ENCODE measurements around the gene ZSCAN10. TPM values are rescaled to one million over a fixed set of nuclear protein-coding genes. Genes with fewer than 3 reads are reported as not detected.
"Not testable (repeated sequence)": the region's sequence is repeated elsewhere in the genome, so short reads cannot be mapped to it uniquely, and the experiment has no call there.

ZSCAN10 gene
- polyA plus RNA-seq, 1 experiment, result not detected

DNA sequence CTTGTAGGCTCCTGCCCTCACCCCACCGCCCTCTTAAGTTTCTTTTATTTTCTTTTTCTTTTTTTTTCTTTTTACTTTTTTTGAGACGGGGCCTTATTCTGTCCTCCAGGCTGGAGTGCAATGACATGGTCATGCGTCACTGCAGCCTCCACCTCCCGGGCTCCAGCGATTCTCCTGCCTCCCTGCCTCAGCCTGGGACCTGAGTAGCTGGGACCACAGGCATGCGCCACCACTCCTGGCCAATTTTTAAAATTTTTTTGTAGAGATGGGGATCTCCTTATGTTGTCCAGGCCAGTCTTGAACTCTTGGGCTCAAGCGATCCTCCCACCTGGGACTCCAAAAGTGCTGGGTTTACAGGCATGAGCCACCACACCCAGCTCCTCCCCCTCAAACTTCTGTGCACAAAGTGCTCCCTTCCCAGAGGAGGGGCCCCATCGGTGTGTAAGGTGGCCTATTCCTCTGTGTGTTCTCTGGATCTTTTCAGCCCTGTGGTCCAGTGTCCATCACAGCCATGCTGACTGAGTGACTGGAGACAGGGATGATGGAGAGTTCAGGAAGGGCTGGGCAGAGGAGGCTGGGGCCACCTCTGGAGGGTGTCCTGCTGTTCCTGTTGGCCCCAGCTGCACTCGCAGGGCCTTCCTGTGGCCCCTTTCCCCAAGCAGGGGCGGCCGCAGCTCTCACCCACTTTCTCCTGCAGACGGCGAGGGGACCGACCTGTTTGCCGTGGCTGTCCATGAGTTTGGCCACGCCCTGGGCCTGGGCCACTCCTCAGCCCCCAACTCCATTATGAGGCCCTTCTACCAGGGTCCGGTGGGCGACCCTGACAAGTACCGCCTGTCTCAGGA, 42.5 kb downstream of the ZSCAN10 start:
- Histone ChIP-seq H3K27me3 (ENCODE audit: control insufficient read depth, insufficient read depth, low read length) (no peaks in the 10 kb centered on the region; the same call in 1 of the 2 replicates), H3K36me3 (ENCODE audit: control insufficient read depth, insufficient read depth, low read length) (no peaks in the 10 kb centered on the region), H3K4me3 (ENCODE audit: low read depth, low read length) (no peak overlapping the region)
- POLR2A ChIA-PET, result no interaction called here
- no peak for DNase-seq (ENCODE audit: low read depth)
- CTCF ChIA-PET, result interaction anchor here (1.0 to 1.3 kb wide), 2 partner anchors 23 to 25 kb away, joined by 4 to 5 read pairs; no protein-coding TSS in a partner anchor
- TF ChIP-seq, protein P1, sequence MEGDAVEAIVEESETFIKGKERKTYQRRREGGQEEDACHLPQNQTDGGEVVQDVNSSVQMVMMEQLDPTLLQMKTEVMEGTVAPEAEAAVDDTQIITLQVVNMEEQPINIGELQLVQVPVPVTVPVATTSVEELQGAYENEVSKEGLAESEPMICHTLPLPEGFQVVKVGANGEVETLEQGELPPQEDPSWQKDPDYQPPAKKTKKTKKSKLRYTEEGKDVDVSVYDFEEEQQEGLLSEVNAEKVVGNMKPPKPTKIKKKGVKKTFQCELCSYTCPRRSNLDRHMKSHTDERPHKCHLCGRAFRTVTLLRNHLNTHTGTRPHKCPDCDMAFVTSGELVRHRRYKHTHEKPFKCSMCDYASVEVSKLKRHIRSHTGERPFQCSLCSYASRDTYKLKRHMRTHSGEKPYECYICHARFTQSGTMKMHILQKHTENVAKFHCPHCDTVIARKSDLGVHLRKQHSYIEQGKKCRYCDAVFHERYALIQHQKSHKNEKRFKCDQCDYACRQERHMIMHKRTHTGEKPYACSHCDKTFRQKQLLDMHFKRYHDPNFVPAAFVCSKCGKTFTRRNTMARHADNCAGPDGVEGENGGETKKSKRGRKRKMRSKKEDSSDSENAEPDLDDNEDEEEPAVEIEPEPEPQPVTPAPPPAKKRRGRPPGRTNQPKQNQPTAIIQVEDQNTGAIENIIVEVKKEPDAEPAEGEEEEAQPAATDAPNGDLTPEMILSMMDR (IDR thresholded peaks at IDR 0.05; ENCODE audit: insufficient read depth, low read depth, low read length), result no peak

DNA sequence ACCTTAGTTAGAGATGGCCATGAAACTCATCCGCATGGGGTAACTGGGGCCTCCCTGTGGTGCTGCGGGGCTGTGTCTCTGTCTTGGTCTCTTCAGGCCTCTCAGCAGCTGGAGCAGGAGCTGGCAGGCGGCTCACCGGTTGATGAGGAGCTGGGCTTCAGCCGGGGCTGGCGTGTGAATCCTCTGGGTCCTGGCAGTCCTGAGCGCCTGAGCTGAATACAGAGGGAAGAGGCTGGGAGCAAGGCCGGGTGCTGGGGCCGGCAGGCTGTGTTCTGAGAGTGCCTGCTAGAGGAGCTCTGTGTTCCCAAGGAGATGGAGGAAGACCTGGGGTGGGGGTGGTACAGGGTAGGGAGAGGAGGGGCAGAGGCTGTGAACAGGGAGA, 43.4 kb downstream of the ZSCAN10 start:
- H3K27me3 ChIP-seq (ENCODE audit: control insufficient read depth, insufficient read depth, low read length); H3K4me3 ChIP-seq (ENCODE audit: low read depth, low read length); DNase-seq (ENCODE audit: low read depth); POLR2A ChIA-PET; H3K36me3 ChIP-seq (ENCODE audit: control insufficient read depth, insufficient read depth, low read length): not testable (repeated sequence)
- CTCF ChIA-PET, result interaction anchor here (0.6 kb wide), 1 partner anchor 1470 kb away, joined by 3 read pairs; no protein-coding TSS in a partner anchor

DNA sequence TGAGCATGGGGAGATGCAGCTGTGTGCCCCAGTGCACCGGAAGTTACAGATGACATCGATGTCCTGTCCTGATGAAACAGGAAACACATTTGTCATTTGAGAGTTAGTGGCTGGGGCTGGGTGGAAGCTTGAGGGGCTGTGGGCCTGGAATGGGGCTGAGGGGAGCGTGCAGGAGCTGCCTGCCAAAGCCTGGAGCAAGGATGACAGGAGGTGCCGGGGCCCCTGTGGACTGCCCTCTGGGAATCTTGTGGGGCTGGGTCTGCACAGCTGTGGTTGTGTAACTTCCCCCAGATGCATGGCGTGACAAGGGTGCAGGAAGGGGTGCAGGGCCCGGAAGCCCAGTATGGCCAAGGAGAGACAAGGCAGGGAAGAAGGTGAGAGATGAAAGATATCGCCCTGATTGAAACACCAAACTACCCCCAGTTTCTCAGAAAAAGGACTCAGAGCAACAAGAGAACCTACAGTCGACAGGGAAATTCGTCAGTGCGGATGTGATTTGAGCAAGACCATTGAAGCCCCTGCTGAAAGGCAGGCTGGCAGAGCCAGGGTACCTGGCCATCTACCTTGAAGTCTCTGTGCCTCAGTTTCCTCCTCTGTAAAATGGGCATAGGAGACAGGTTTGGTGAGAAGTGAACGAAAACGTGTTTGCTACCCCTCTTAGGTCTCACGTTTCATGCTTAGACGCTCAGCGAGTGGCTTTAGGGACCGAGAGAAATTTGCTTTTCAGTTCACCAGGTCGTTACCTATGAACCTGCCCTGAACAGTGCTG, 43.9 kb downstream of the ZSCAN10 start:
- Histone ChIP-seq H3K27me3 (ENCODE audit: control insufficient read depth, insufficient read depth, low read length) (peaks cover 1% of the 10 kb centered on the region), H3K36me3 (ENCODE audit: control insufficient read depth, insufficient read depth, low read length) (no peaks in the 10 kb centered on the region), H3K4me3 (ENCODE audit: low read depth, low read length) (no peak overlapping the region)
- DNase-seq (ENCODE audit: low read depth), result no peak
- CTCF ChIA-PET, result interaction anchor here (0.6 kb wide), 1 partner anchor 1470 kb away, joined by 3 read pairs; no protein-coding TSS in a partner anchor
- POLR2A ChIA-PET, result no interaction called here
- TF ChIP-seq, protein P1 (IDR thresholded peaks at IDR 0.05; ENCODE audit: insufficient read depth, low read depth, low read length), result no peak

DNA sequence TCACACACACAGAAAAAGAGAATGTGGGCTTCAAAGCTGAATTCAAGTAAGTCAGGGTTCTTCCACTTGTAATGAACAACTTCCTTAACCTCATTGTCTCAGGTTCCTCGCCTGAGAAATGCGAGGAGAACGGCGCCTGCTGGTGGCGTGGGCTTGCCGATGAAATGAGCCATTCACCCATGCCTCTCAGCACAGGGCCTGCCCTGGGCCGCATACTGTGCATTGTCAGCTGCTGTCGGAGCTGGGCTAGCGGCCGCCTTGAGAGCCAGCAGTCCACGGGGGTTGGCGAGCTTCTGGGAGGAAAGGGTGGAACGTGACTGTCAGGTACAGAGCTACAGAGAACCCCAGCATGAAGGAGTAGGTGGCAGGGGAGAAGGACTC, 45.8 kb downstream of the ZSCAN10 start:
- CTCF ChIA-PET; POLR2A ChIA-PET; DNase-seq (ENCODE audit: low read depth); H3K36me3 ChIP-seq (ENCODE audit: control insufficient read depth, insufficient read depth, low read length); H3K4me3 ChIP-seq (ENCODE audit: low read depth, low read length): not testable (repeated sequence)
- H3K27me3 ChIP-seq (ENCODE audit: control insufficient read depth, insufficient read depth, low read length), result peaks cover 13% of the 10 kb centered on the region

DNA sequence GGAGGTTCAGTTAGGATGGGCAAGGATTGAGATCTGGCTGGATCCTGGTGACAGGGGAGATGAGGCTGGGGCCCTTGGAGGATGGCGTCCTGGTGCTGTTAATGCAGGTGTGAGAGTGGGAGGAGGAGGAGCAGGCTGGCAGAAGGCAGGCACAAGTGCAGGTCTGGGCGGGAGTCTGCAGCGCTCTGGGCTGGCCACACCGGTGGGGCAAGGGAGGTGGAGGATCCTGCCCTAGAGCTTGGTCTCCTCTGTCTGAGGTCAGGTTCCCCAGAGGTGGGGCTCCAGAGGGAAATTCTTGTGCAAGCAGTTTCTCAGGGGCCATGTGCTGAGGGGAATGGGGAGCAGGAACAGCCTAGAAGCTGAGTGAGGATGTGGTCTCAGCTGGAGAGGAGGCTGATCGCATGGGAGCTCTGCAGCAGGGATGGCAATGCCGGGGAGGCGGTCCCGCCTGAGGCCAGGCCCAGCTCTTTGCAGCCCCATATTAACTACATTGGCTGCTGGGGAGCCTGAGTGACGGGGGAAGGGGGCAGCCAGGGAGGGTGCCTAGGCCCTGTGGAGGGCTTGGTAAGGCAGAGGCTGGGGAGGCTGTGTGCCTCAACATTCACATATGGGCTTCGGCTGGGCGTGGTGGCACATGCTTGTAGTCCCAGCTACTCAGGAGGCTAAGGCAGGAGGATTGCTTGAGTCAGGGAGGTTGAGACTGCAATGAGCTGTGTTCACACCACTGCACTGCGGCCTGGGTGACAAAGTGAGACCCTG, 46.3 kb downstream of the ZSCAN10 start:
- H3K27me3 ChIP-seq (ENCODE audit: control insufficient read depth, insufficient read depth, low read length), result peaks cover 15% of the 10 kb centered on the region
- DNase-seq (ENCODE audit: low read depth); H3K36me3 ChIP-seq (ENCODE audit: control insufficient read depth, insufficient read depth, low read length); H3K4me3 ChIP-seq (ENCODE audit: low read depth, low read length); POLR2A ChIA-PET; CTCF ChIA-PET: not testable (repeated sequence)

DNA sequence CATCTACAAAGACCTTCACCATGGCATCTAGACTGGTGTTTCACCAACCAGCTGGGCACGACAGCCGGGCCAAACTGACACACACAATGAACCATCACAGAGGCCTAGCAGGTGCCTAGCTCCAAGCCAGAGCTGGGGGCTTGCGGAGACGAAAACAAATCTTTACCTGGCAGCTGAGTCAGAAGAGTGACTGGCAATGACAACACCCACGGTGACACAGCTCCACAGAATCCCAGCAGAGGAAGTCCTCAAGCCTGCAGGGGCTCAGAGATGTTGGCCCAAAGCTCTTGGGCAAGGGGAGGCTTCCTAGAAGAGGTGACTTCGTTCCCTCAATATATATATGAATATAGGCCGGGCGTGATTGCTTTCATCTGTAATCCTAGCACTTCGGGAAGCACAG, 47.6 kb downstream of the ZSCAN10 start:
- H3K27me3 ChIP-seq (ENCODE audit: control insufficient read depth, insufficient read depth, low read length), result peaks cover 20% of the 10 kb centered on the region
- ChIA-PET CTCF (interaction anchor here (1.2 to 5.5 kb wide), 3 partner anchors 8 to 20 kb away, joined by 5 to 42 read pairs (median 39); no protein-coding TSS in a partner anchor), POLR2A (no interaction called here)
- no peak for DNase-seq (ENCODE audit: low read depth)
- no peak overlapping the region for H3K4me3 ChIP-seq (ENCODE audit: low read depth, low read length)
- TF ChIP-seq, protein P1 (IDR thresholded peaks at IDR 0.05; ENCODE audit: insufficient read depth, low read depth, low read length), result no peak
- H3K36me3 ChIP-seq (ENCODE audit: control insufficient read depth, insufficient read depth, low read length), result no peaks in the 10 kb centered on the region

Measured in BJ (cell line).